K562 (cell line): Measurements from ENCODE around the gene ARSK. TPM values are rescaled to one million over a fixed set of nuclear protein-coding genes. Genes with fewer than 3 reads are reported as not detected.

Experiments used
- ATAC-seq: fragments of 200-7000 bp; cut with Tn5 transposase; 3 replicates; pipeline ENCODE4 v1.9.1; 2020; ENCODE audit warnings: moderate library complexity
- BruUV-seq: library from RNA; stranded (reverse); fragments of 400-500 nt; replicated peaks from 2 replicates; lab custom pipeline; 2021; lab: Mats Ljungman, UMichigan
- CTCF ChIA-PET: fragments of 300-600 bp; formaldehyde crosslinking; extraction: SDS; loops from one replicate; lab custom pipeline; 2021; ENCODE audit warnings: low intra/inter-chr PET ratio; lab: Yijun Ruan, JAX
- POLR2A ChIA-PET: fragments of 300-600, 350-650 bp; sonication (Branson Sonifier 250); formaldehyde crosslinking; extraction: SDS; loops from one replicate; lab custom pipeline; 2021; ENCODE audit warnings: antibody characterized with exemption, inconsistent platforms; lab: Yijun Ruan, JAX
- DNase-seq, 4 experiments: peaks; one replicate each; pipeline versions ENCODE4 v3.0.0 to v3.0.0-alpha.2; 2011 to 2018; ENCODE audit warnings: low spot score in 3 of 4, mixed read lengths in 3 of 4; ENCODE audit errors: extremely low read depth in 1 of 4
- FAIRE-seq: peaks from 2 replicates; lab custom pipeline; 2011; peaks lifted over from hg19 to GRCh38; lab: Jason Lieb, UNC
- H2AFZ ChIP-seq: 2 replicates; pipeline ENCODE4 v1.6.0; 2011; ENCODE audit warnings: low read depth, low read length, control low read depth, inconsistent platforms
- H3K27ac ChIP-seq: fragments of 200-600 bp; 3 replicates; pipeline ENCODE4 v1.8.0; 2011; ENCODE audit warnings: low read depth, mild to moderate bottlenecking, control low read depth, inconsistent platforms, low read length, moderate library complexity, mixed read lengths; ENCODE audit errors: extremely low read depth
- H3K27me3 ChIP-seq, 2 experiments: fragments of 300-600 bp in 1 of 2; 2 replicates in 1 of 2; 3 replicates in 1 of 2; pipeline versions ENCODE4 v1.6.0 to v1.8.0; 2011; ENCODE audit warnings: inconsistent platforms in 2 of 2, low read length in 2 of 2, mild to moderate bottlenecking in 1 of 2, mixed read lengths in 1 of 2, moderate library complexity in 1 of 2; ENCODE audit not compliant: control insufficient read depth in 2 of 2, insufficient read depth in 2 of 2
- H3K36me3 ChIP-seq: fragments of 300-600 bp; 3 replicates; pipeline ENCODE4 v1.8.0; 2011; ENCODE audit warnings: mild to moderate bottlenecking, low read length, inconsistent platforms; ENCODE audit not compliant: control insufficient read depth, insufficient read depth
- H3K4me1 ChIP-seq, 2 experiments: fragments of 200-600 bp in 1 of 2; replicated peaks in 1 of 2; 2 replicates in 1 of 2; 3 replicates in 1 of 2; pipeline versions ENCODE4 v1.5.1 to v1.8.0; 2011; ENCODE audit warnings: inconsistent platforms in 2 of 2, low read length in 2 of 2, mild to moderate bottlenecking in 1 of 2, mixed read lengths in 1 of 2, moderate library complexity in 1 of 2; ENCODE audit not compliant: control insufficient read depth in 2 of 2, insufficient read depth in 2 of 2
- H3K4me2 ChIP-seq: 2 replicates; pipeline ENCODE4 v1.6.1; 2011; ENCODE audit warnings: low read length, control low read depth, inconsistent platforms, mixed read lengths; ENCODE audit not compliant: insufficient read depth
- H3K4me3 ChIP-seq: fragments of 200-600 bp; sonication (generic), shearing (Covaris generic); 2 replicates; pipeline ENCODE4 v1.5.1; 2016; ENCODE audit warnings: control low read depth, inconsistent platforms
- H3K79me2 ChIP-seq: fragments of 200-600 bp; 3 replicates; pipeline ENCODE4 v1.8.0; 2011; ENCODE audit warnings: low read length, inconsistent platforms; ENCODE audit not compliant: control insufficient read depth, insufficient read depth
- H3K9ac ChIP-seq, 2 experiments: 2 replicates each; pipeline versions ENCODE4 v1.6.0 to v1.6.1; 2011; ENCODE audit warnings: low read depth in 2 of 2, low read length in 2 of 2, control low read depth in 1 of 2, inconsistent platforms in 1 of 2, mild to moderate bottlenecking in 1 of 2, mixed read lengths in 1 of 2; ENCODE audit not compliant: insufficient read depth in 1 of 2
- H3K9me1 ChIP-seq: one replicate; pipeline ENCODE4 v1.6.0; 2011; ENCODE audit warnings: inconsistent platforms, mild to moderate bottlenecking, low read length, moderate library complexity; ENCODE audit not compliant: control insufficient read depth, insufficient read depth
- H3K9me3 ChIP-seq: replicated peaks from 2 replicates; pipeline ENCODE4 v1.5.1; 2011; ENCODE audit warnings: low read depth, low read length, inconsistent platforms; ENCODE audit not compliant: control insufficient read depth, insufficient read depth
- H4K20me1 ChIP-seq: replicated peaks from 2 replicates; pipeline ENCODE4 v1.6.1; 2011; ENCODE audit warnings: low read length, inconsistent platforms, mixed read lengths; ENCODE audit not compliant: control insufficient read depth, insufficient read depth
- CBFA2T2 ChIP-seq: fragments of 450-650 bp; conservative IDR thresholded peaks from 2 replicates; pipeline ENCODE4 v1.6.1; 2017; ENCODE audit warnings: mild to moderate bottlenecking
- CEBPB ChIP-seq: fragments of 450-650 bp; IDR thresholded peaks from 2 replicates; pipeline ENCODE4 v1.6.1; 2016; ENCODE audit warnings: missing genetic modification characterization, missing compliant biosample characterization
- KAT2B ChIP-seq: IDR thresholded peaks from one replicate; pipeline ENCODE4 v1.6.1; 2012; ENCODE audit warnings: low read depth, mild to moderate bottlenecking, control low read depth, inconsistent platforms, low read length, moderate library complexity
- MAFG ChIP-seq: fragments of 450-650 bp; conservative IDR thresholded peaks from 2 replicates; pipeline ENCODE4 v1.6.1; 2016; ENCODE audit warnings: missing genetic modification characterization, missing compliant biosample characterization
- MTA2 ChIP-seq: fragments of 450-650 bp; IDR thresholded peaks from 2 replicates; pipeline ENCODE4 v1.6.1; 2016; ENCODE audit warnings: low read depth
- RAD51 ChIP-seq: fragments of 450-650 bp; IDR thresholded peaks from 2 replicates; pipeline ENCODE4 v1.7.1; 2016; ENCODE audit warnings: low read depth, mild to moderate bottlenecking, borderline replicate concordance
- RBM15 ChIP-seq: fragments of 200-400 bp; formaldehyde crosslinking; IDR thresholded peaks from 2 replicates; pipeline ENCODE4 v1.6.1; 2018; ENCODE audit warnings: mild to moderate bottlenecking, low read length, moderate library complexity; ENCODE audit not compliant: insufficient read depth
- REST ChIP-seq, 2 experiments: fragments of 450-650 bp; formaldehyde crosslinking in 1 of 2; IDR thresholded peaks; 2 replicates each; pipeline versions ENCODE4 v1.4.0 to v1.6.1; 2014 to 2020; ENCODE audit warnings: mild to moderate bottlenecking in 2 of 2, borderline replicate concordance in 1 of 2, low read depth in 1 of 2
- RFX7 ChIP-seq: fragments of 250-450 bp; sonication (Bioruptor Pico); IDR thresholded peaks from 2 replicates; pipeline ENCODE4 v1.5.1; 2021; ENCODE audit warnings: mild to moderate bottlenecking
- STAT5A ChIP-seq: IDR thresholded peaks from 2 replicates; pipeline ENCODE4 v1.6.1; 2012; ENCODE audit warnings: low read length, inconsistent platforms, borderline replicate concordance
- TAF1 ChIP-seq: IDR thresholded peaks from 2 replicates; pipeline ENCODE4 v1.6.1; 2011; ENCODE audit warnings: mild to moderate bottlenecking, low read length, moderate library complexity; ENCODE audit not compliant: insufficient read depth, control insufficient read depth, severe bottlenecking; ENCODE audit errors: extremely low read depth
- USF2 ChIP-seq: sonication (generic); formaldehyde crosslinking; IDR thresholded peaks from 2 replicates; pipeline ENCODE4 v1.5.0; 2020; ENCODE audit warnings: missing genetic modification reagents
- ZEB2 ChIP-seq: fragments of 450-650 bp; IDR thresholded peaks from 2 replicates; pipeline ENCODE4 v1.6.1; 2016
- ZNF274 ChIP-seq: IDR thresholded peaks from 2 replicates; pipeline ENCODE4 v1.6.1; 2011; ENCODE audit warnings: low read depth, mild to moderate bottlenecking, low read length, moderate library complexity, borderline replicate concordance
- ZNF695 ChIP-seq: fragments of 450-650 bp; formaldehyde crosslinking; IDR thresholded peaks from 2 replicates; pipeline ENCODE4 v1.4.0; 2020; ENCODE audit warnings: mild to moderate bottlenecking, moderate library complexity
- ZSCAN32 ChIP-seq: fragments of 450-650 bp; formaldehyde crosslinking; IDR thresholded peaks from 2 replicates; pipeline ENCODE4 v1.4.0; 2020; ENCODE audit warnings: mild to moderate bottlenecking, moderate library complexity
- WGBS: fragments of 100-300 bp; shearing (Covaris generic); methylation state at CpG from one replicate; pipeline ENCODE4 v1.1.6; 2016; ENCODE audit warnings: low coverage, mixed read lengths; ENCODE audit not compliant: insufficient coverage; ENCODE audit errors: missing lambda C conversion rate; 5-methylcytosine and 5-hydroxymethylcytosine counted together
- in situ Hi-C: fragments of 300-500 bp; cut with MboI; formaldehyde crosslinking; loops from 4 replicates; pipeline ENCODE4 v1.15.0; 2018; ENCODE audit warnings: inconsistent platforms, mixed read lengths
- intact Hi-C: fragments of 100-400 bp; cut with micrococcal nuclease; formaldehyde crosslinking; loops from 2 replicates; pipeline ENCODE4 v1.14.2; 2022
- polyA plus RNA-seq, 8 experiments: library from polyadenylated mRNA; depleted of rRNA in 4 of 8; stranded (reverse) in 5 of 8; unstranded in 3 of 8; fragments of >200 nt; fragmentation: Nextera tagmentation in 2 of 8; fragmentation: Illumina TruSeq in 1 of 8; extraction: Ambion mirVana in 2 of 8; extraction: Trizol in 1 of 8; gene quantifications; 2 replicates each; pipeline versions ENCODE4 v1.2.1 to v1.2.3, GENCODE V29; 2011 to 2014; ENCODE audit warnings: inconsistent platforms in 1 of 8, missing spikeins in 1 of 8
- total RNA-seq, 7 experiments: library from RNA; depleted of rRNA in 6 of 7; stranded (reverse); fragments of >200 nt in 6 of 7; fragmentation: Illumina TruSeq in 2 of 7; extraction: Trizol in 2 of 7; gene quantifications; 2 replicates each; pipeline versions ENCODE4 v1.2.1 to v1.2.3, GENCODE V29; 2011 to 2021; ENCODE audit warnings: low replicate concordance in 1 of 7

The ARSK gene
- total and polyA plus RNA-seq, 9 of the 15 experiments (the other 6 are each of a cell fraction or from before 2014, with no cell fraction given), result 2.7 to 9.4 (median 7.1) TPM

GRCh38 chr5:95583992-95584391 lies 29.1 kb downstream of the ARSK start:
- Histone ChIP-seq H3K9me3 (no peaks in the 10 kb centered on the region), H3K27ac (no peak overlapping the region), H3K4me2 (no peak overlapping the region), H3K79me2 (no peaks in the 10 kb centered on the region), H3K4me1 (no peaks in the 10 kb centered on the region), H2AFZ (no peak overlapping the region), H3K36me3 (0 out of 3 replicates have a peak, but pooled peaks cover 3% of the 10 kb centered on the region), H4K20me1 (no peaks in the 10 kb centered on the region), H3K9me1 (no peaks in the 10 kb centered on the region), H3K9ac (no peak overlapping the region), H3K27me3 (no peaks in the 10 kb centered on the region), H3K4me3 (no peak overlapping the region)
- BruUV-seq, result no TSS peak
- intact Hi-C loops, result no loop called here
- CTCF ChIA-PET, result no interaction called here
- POLR2A ChIA-PET, result no interaction called here
- DNase-seq (no peak), FAIRE-seq (peak; percentile 19), ATAC-seq (no peak)
- 78% methylated on average over 1 of the region's 1 CpG for WGBS
- in situ Hi-C loops, result no loop called here
- TF ChIP-seq REST (IDR thresholded peaks at IDR 0.05; ENCODE audit: borderline replicate concordance) (no peak), REST (CRISPR knock-in tag; IDR thresholded peaks at IDR 0.05; ENCODE audit: low read depth) (no peak), CEBPB (tag) (no peak), MTA2 (no peak), ZNF274 (no peak), KAT2B (no peak), CBFA2T2 (peak; percentile 57), ZNF695 (no peak), ZEB2 (no peak), RBM15 (no peak), USF2 (no peak), ZSCAN32 (no peak), RAD51 (no peak), STAT5A (no peak), MAFG (peak; percentile 53), RFX7 (no peak), TAF1 (no peak)
